H1 (cell line): ENCODE data around the gene PACC1. TPM values are rescaled to one million over a fixed set of nuclear protein-coding genes. Genes with fewer than 3 reads are reported as not detected.

ENCODE experiments used
- CHD7 ChIP-seq: fragments of 300-600 bp; sonication (generic); IDR thresholded peaks from 2 replicates; pipeline ENCODE4 v1.7.1; 2012; ENCODE audit warnings: low read length, moderate library complexity, mild to moderate bottlenecking, inconsistent platforms; ENCODE audit not compliant: insufficient replicate concordance
- polyA plus RNA-seq, 7 experiments: library from polyadenylated mRNA; depleted of rRNA in 3 of 7; stranded (reverse) in 5 of 7; unstranded in 2 of 7; fragments of >200 nt in 5 of 7; fragments of 200-250 nt in 2 of 7; gene quantifications; 1 replicate in 5 of 7; 2 replicates in 1 of 7; 4 replicates in 1 of 7; pipeline versions ENCODE4 v1.2.1 to v1.2.3, GENCODE V29; 2011 to 2013; ENCODE audit warnings: missing spikeins in 2 of 7, mixed read lengths in 2 of 7
- total RNA-seq: library from RNA; stranded (reverse); fragmentation: NEBNext Ultra II Directional; extraction: Animal tissue kit (Norgen Biotek cat#: 25700); gene quantifications from 2 replicates; pipeline ENCODE4 v1.2.1, GENCODE V29; 2021

The PACC1 gene
- total and polyA plus RNA-seq, 2 of the 8 experiments (the other 6 are each of a cell fraction or from before 2014, with no cell fraction given), result 18.8 to 23.5 TPM

DNA sequence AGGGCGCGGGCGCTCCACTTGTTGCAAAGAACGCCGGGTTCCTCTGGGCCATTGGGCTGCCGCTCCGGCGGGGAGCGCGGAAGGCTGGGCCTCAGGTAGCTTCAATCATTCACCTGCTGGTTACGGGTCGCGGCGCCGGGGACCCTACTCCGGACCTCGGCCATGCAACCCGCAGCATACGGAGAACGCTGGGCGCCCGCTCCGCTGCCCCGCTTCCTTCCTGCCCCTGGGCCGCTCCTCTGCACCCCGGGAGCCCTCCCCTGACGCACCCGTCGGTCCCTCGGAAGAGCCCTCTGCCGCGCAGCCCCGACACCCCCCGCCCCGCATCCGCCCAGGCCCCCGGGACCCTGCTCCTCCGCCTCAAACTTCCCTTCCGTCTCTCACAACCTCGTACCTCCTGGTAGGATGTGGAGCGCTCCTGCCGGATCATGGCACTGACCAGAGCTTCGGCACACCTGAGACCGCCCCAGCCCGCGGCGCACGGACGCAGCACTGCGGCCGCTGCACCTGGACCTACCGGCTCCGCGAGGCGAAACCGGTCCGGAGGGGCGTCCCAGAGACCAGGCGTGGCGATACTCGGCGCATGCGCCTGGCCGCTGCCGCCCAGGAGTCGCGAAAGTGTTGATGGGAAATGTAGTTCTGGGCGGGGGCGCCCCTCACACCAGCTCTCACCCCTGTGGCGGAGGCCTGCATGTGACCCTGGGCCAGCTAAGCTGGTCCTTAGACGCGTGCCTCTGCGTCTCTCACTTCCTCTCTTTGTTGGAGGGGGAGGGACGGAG is at the start of gene PACC1 (continued):
- no peak for TF ChIP-seq CHD7
